Measurements from ENCODE around the gene PFDN1. TPM values are rescaled to one million over a fixed set of nuclear protein-coding genes. Genes with fewer than 3 reads are reported as not detected.

Gene PFDN1
- polyA plus RNA-seq, 1 donor from 2014 or later: 147 TPM

GRCh38 chr5:140310434-140310833 is 7.5 kb upstream of the PFDN1 start:
- TF ChIP-seq CTCF (IDR thresholded peaks at IDR 0.05; ENCODE audit: poor library complexity, severe bottlenecking) (no peak), MXI1 (conservative IDR thresholded peaks at IDR 0.05; ENCODE audit: poor library complexity, severe bottlenecking) (no peak), TAF1 (IDR thresholded peaks at IDR 0.05; ENCODE audit: low read depth) (no peak), SMC3 (conservative IDR thresholded peaks at IDR 0.05; ENCODE audit: poor library complexity) (no peak), POLR2AphosphoS5 (IDR thresholded peaks at IDR 0.05) (no peak), RAD21 (conservative IDR thresholded peaks at IDR 0.05) (no peak)
- no peaks in the 10 kb centered on the region for H3F3A ChIP-seq (ENCODE audit: insufficient read depth, low read length, poor library complexity, severe bottlenecking)
- no peaks in the 10 kb centered on the region for H3K9me2 ChIP-seq (ENCODE audit: insufficient read depth, low read length)
- H3K27me3 ChIP-seq (ENCODE audit: insufficient read depth, low read depth, low read length): no peaks in the 10 kb centered on the region
- H3K4me2 ChIP-seq (ENCODE audit: low read length): no peak overlapping the region
- H3K27ac ChIP-seq (ENCODE audit: low read length): no peak overlapping the region
- H3K9me3 ChIP-seq (ENCODE audit: low read length): no peaks in the 10 kb centered on the region
- no peaks in the 10 kb centered on the region for H4K20me1 ChIP-seq (ENCODE audit: insufficient read depth)
- no peak overlapping the region for H3K4me3 ChIP-seq (ENCODE audit: low read length)
- H3K36me3 ChIP-seq (ENCODE audit: insufficient read depth, low read length): no peaks in the 10 kb centered on the region
- H3K79me2 ChIP-seq (replicated peaks; ENCODE audit: insufficient read depth, low read length): no peaks in the 10 kb centered on the region
- H3K9ac ChIP-seq (ENCODE audit: low read length): no peak overlapping the region
- no peak overlapping the region for H2AFZ ChIP-seq (ENCODE audit: low read depth, low read length)

- no peaks in the 10 kb centered on the region for H4K20me1 ChIP-seq (ENCODE audit: insufficient read depth)
- no peak overlapping the region for H3K27ac ChIP-seq (ENCODE audit: low read length)
- no peaks in the 10 kb centered on the region for H3K9me3 ChIP-seq (ENCODE audit: low read length)
- H2AFZ ChIP-seq (ENCODE audit: low read depth, low read length): no peak overlapping the region
- H3K79me2 ChIP-seq (replicated peaks; ENCODE audit: insufficient read depth, low read length): no peaks in the 10 kb centered on the region
- TF ChIP-seq CTCF (IDR thresholded peaks at IDR 0.05; ENCODE audit: poor library complexity, severe bottlenecking) (no peak), EZH2 (IDR thresholded peaks at IDR 0.05; ENCODE audit: borderline replicate concordance, insufficient read depth, low read length, poor library complexity, severe bottlenecking) (no peak), MXI1 (conservative IDR thresholded peaks at IDR 0.05; ENCODE audit: poor library complexity, severe bottlenecking) (no peak), TAF1 (IDR thresholded peaks at IDR 0.05; ENCODE audit: low read depth) (no peak), RAD21 (conservative IDR thresholded peaks at IDR 0.05) (no peak), POLR2AphosphoS5 (IDR thresholded peaks at IDR 0.05) (no peak), EP300 (conservative IDR thresholded peaks at IDR 0.05; ENCODE audit: poor library complexity, severe bottlenecking) (no peak), SMC3 (conservative IDR thresholded peaks at IDR 0.05; ENCODE audit: poor library complexity) (no peak), REST (IDR thresholded peaks at IDR 0.05; ENCODE audit: borderline replicate concordance) (no peak)
- no peak overlapping the region for H3K4me3 ChIP-seq (ENCODE audit: low read length)
- no peak overlapping the region for H3K9ac ChIP-seq (ENCODE audit: low read length)
- H3K9me2 ChIP-seq (ENCODE audit: insufficient read depth, low read length): no peaks in the 10 kb centered on the region
- H3K27me3 ChIP-seq (ENCODE audit: insufficient read depth, low read depth, low read length): no peaks in the 10 kb centered on the region
- no peaks in the 10 kb centered on the region for H3K36me3 ChIP-seq (ENCODE audit: insufficient read depth, low read length)
- no peaks in the 10 kb centered on the region for H3F3A ChIP-seq (ENCODE audit: insufficient read depth, low read length, poor library complexity, severe bottlenecking)
- no peak overlapping the region for H3K4me2 ChIP-seq (ENCODE audit: low read length)
Measured at GRCh38 chr5:140309706-140310249, 6.9 kb upstream of the PFDN1 start.
